ENCODE data around the gene RBPMS2. TPM values are rescaled to one million over a fixed set of nuclear protein-coding genes. Genes with fewer than 3 reads are reported as not detected.

RBPMS2 gene
- total and polyA plus RNA-seq, 2 of the 8 experiments (the other 6 are each of a cell fraction or from before 2014, with no cell fraction given) = 55.8 to 238 TPM

GRCh38 chr15:64699751-64700388, 75.5 kb downstream of the RBPMS2 start:
- Histone ChIP-seq H2BK20ac (ENCODE audit: low read length) (0 out of 2 replicates have a peak overlapping the region, but pooled peaks have one; percentile 35), H4K20me1 (replicated peaks in 1 of 2; ENCODE audit: control insufficient read depth in 1 of 2, insufficient read depth in 2 of 2, low read length in 2 of 2) (peaks cover 20 to 29% of the 10 kb centered on the region in 2 experiments), H3K14ac (ENCODE audit: insufficient read length) (no peak overlapping the region), H3K9me3 (ENCODE audit: insufficient read depth in 2 of 2, low read depth in 1 of 2, low read length in 1 of 2) (no peaks in the 10 kb centered on the region), H3K36me3 (ENCODE audit: control insufficient read depth in 2 of 4, insufficient read depth in 4 of 4, low read length in 3 of 4) (peaks cover 2 to 27% (median 13%) of the 10 kb centered on the region in 4 experiments; a peak in 6 of 8 replicates), H3K4me3 (ENCODE audit: extremely low read depth in 1 of 4, insufficient read depth in 2 of 4, low read depth in 3 of 4, low read length in 4 of 4) (peak overlapping the region; percentile 63 to 88 (median 77)), H2AK5ac (ENCODE audit: low read depth, low read length) (no peak overlapping the region), H2BK15ac (ENCODE audit: low read length) (0 out of 2 replicates have a peak overlapping the region, but pooled peaks have one; percentile 11), H2BK12ac (ENCODE audit: low read depth, low read length) (peak overlapping the region; percentile 82; the same call in 1 of the 2 replicates), H3K23me2 (ENCODE audit: low read depth, low read length) (peaks cover 26% of the 10 kb centered on the region), H3K4ac (replicated peaks; ENCODE audit: insufficient read length, low read depth, low read length) (peak overlapping the region; percentile 73), H4K5ac (ENCODE audit: insufficient read length, low read depth, low read length) (peak overlapping the region; percentile 53), H3K79me1 (ENCODE audit: low read depth, low read length) (no peaks in the 10 kb centered on the region; the same call in 1 of the 2 replicates), H3K79me2 (ENCODE audit: control insufficient read depth in 1 of 2, insufficient read depth in 2 of 2, low read length in 2 of 2) (peaks cover 43 to 76% of the 10 kb centered on the region in 2 experiments), H3K56ac (replicated peaks; ENCODE audit: insufficient read length, low read depth, low read length) (peak overlapping the region; percentile 85), H3K9ac (replicated peaks in 1 of 4; ENCODE audit: extremely low read depth in 1 of 4, low read depth in 3 of 4, low read length in 3 of 4) (peak overlapping the region; percentile 62 to 79 (median 74)), H4K91ac (replicated peaks; ENCODE audit: insufficient read length, low read length) (peak overlapping the region; percentile 95), H3K23ac (ENCODE audit: insufficient read length) (no peak overlapping the region), H2BK5ac (ENCODE audit: low read depth, low read length) (peak overlapping the region; percentile 91), H2BK120ac (replicated peaks; ENCODE audit: low read depth, low read length) (no peak overlapping the region), H3K27me3 (replicated peaks in 1 of 4; ENCODE audit: control insufficient read depth in 3 of 4, extremely low read depth in 1 of 4, insufficient read depth in 3 of 4, low read length in 3 of 4) (no peaks in the 10 kb centered on the region), H2AFZ (ENCODE audit: low read length) (no peak overlapping the region), H3K4me2 (ENCODE audit: insufficient read depth in 1 of 2, low read depth in 2 of 2, low read length in 2 of 2) (peak overlapping the region; percentile 93 to 96), H3K4me1 (replicated peaks in 1 of 4; ENCODE audit: control insufficient read depth in 3 of 4, insufficient read depth in 4 of 4, low read length in 3 of 4) (peaks cover 19 to 26% (median 23%) of the 10 kb centered on the region in 4 experiments), H4K8ac (ENCODE audit: extremely low read depth, insufficient read depth, low read length) (no peak overlapping the region), H3K27ac (ENCODE audit: low read depth, low read length) (peak overlapping the region; percentile 94), H3K18ac (ENCODE audit: extremely low read depth, low read length) (peak overlapping the region; percentile 79)
- DNase-seq (ENCODE audit: low read depth in 1 of 2, low spot score in 2 of 2) (peak; percentile 66 to 78), FAIRE-seq (peak; percentile 57)
- 2% methylated on average over 7 of the region's 7 CpGs; no CpG with 5 or more reads in 1 of the 2 experiments for WGBS, 2 experiments (ENCODE audit: extremely low coverage in 1 of 2, insufficient coverage in 1 of 2, insufficient read length in 1 of 2, insufficient replicate concordance in 2 of 2, low coverage in 1 of 2, low lambda C conversion rate in 2 of 2, missing lambda C conversion rate in 1 of 2)
- ChIA-PET POLR2A (ENCODE audit: partially characterized antibody) (interaction anchor here (0.7 to 59.2 kb wide), 26 partner anchors 5 to 272 kb away, joined by 3 to 1192 read pairs (median 4); partner anchors contain the start of gene ANKDD1A), CTCF (ENCODE audit: partially characterized antibody) (interaction anchor here (0.6 to 9.5 kb wide), 7 partner anchors 10 to 115 kb away, joined by 3 to 106 read pairs (median 8); no protein-coding TSS in a partner anchor)
- TF ChIP-seq SIX5 (IDR thresholded peaks at IDR 0.05; ENCODE audit: low read depth, low read length) = no peak
- no peak for TF ChIP-seq USF2 (IDR thresholded peaks at IDR 0.05; ENCODE audit: low read length)
- TF ChIP-seq RXRA (IDR thresholded peaks at IDR 0.05; ENCODE audit: insufficient read depth, low read depth, low read length) = no peak
- TF ChIP-seq TCF12 (IDR thresholded peaks at IDR 0.05; ENCODE audit: low read depth, low read length) = no peak
- TF ChIP-seq MAFK (IDR thresholded peaks at IDR 0.05; ENCODE audit: low read depth, low read length) = no peak
- no peak for TF ChIP-seq CHD1 (IDR thresholded peaks at IDR 0.05; ENCODE audit: low read depth, low read length)
- no peak for TF ChIP-seq JUN (IDR thresholded peaks at IDR 0.05; ENCODE audit: low read depth, low read length)
- TF ChIP-seq KDM4A (IDR thresholded peaks at IDR 0.05; ENCODE audit: low read depth, low read length, severe bottlenecking) = no peak
- peak; percentile 36; the same call in 1 of the 2 replicates for TF ChIP-seq TEAD4 (IDR thresholded peaks at IDR 0.05; ENCODE audit: low read depth, low read length)
- TF ChIP-seq BACH1 (IDR thresholded peaks at IDR 0.05; ENCODE audit: low read length) = no peak

All from H1 (cell line).